Subcutaneous abdominal adipose tissue (tissue), 5 donors: ENCODE results near the gene ABCB9.
A peak's percentile ranks its signal among the peaks of the same experiment; 100 is the strongest.

ENCODE experiments used
- H3K27ac ChIP-seq: one replicate; pipeline ENCODE4 v1.7.0; 2013; ENCODE audit warnings: low read depth, mild to moderate bottlenecking, inconsistent platforms, low read length, moderate library complexity
- H3K27me3 ChIP-seq, 5 donors: one replicate each; pipeline ENCODE4 v1.7.0; 2013; ENCODE audit warnings: low read length in 5 of 5, inconsistent platforms in 1 of 5; ENCODE audit not compliant: control insufficient read depth in 5 of 5, insufficient read depth in 4 of 5
- H3K36me3 ChIP-seq, 5 donors: one replicate each; pipeline ENCODE4 v1.7.0; 2013; ENCODE audit warnings: low read length in 5 of 5; ENCODE audit not compliant: control insufficient read depth in 5 of 5, insufficient read depth in 5 of 5
- H3K4me1 ChIP-seq, 5 donors: one replicate each; pipeline ENCODE4 v1.7.0; 2013; ENCODE audit warnings: low read length in 5 of 5, mild to moderate bottlenecking in 3 of 5, moderate library complexity in 1 of 5; ENCODE audit not compliant: control insufficient read depth in 5 of 5, insufficient read depth in 5 of 5
- H3K4me3 ChIP-seq, 5 donors: one replicate each; pipeline ENCODE4 v1.7.0; 2013; ENCODE audit warnings: low read length in 5 of 5, low read depth in 1 of 5
- H3K9ac ChIP-seq, 5 donors: one replicate each; pipeline ENCODE4 v1.7.0; 2013; ENCODE audit warnings: low read length in 5 of 5, mild to moderate bottlenecking in 4 of 5, moderate library complexity in 3 of 5
- H3K9me3 ChIP-seq, 5 donors: one replicate each; pipeline ENCODE4 v1.7.0; 2013; ENCODE audit warnings: low read length in 5 of 5; ENCODE audit not compliant: control insufficient read depth in 5 of 5
- donor health status: healthy.
- donor health status: healthy.
- donor health status: healthy.
- donor health status: healthy.
- donor health status: healthy.

ABCB9 gene

GRCh38 chr12:122964439-122965257 is 1.6 kb downstream of the ABCB9 start:
- Histone ChIP-seq H3K9ac (peak overlapping the region in 1 of 5 donors; percentile 43), H3K36me3 (peaks cover 0 to 6% (median 4%) of the 10 kb centered on the region in 5 donors), H3K9me3 (no peaks in the 10 kb centered on the region), H3K4me3 (peak overlapping the region in 3 of 5 donors; percentile 11 to 80 (median 68)), H3K4me1 (peaks cover 0 to 38% (median 34%) of the 10 kb centered on the region in 5 donors), H3K27ac (no peak overlapping the region), H3K27me3 (no peaks in the 10 kb centered on the region)

- Histone ChIP-seq H3K36me3 (peaks cover 0 to 9% (median 5%) of the 10 kb centered on the region in 5 donors), H3K9ac (peak overlapping the region in 1 of 5 donors; percentile 18), H3K27ac (no peak overlapping the region), H3K27me3 (no peaks in the 10 kb centered on the region), H3K4me3 (peak overlapping the region in 2 of 5 donors; percentile 11 to 28), H3K9me3 (no peaks in the 10 kb centered on the region), H3K4me1 (peaks cover 0 to 38% (median 34%) of the 10 kb centered on the region in 5 donors)
Measured at GRCh38 chr12:122963941-122964265, 2.4 kb downstream of the ABCB9 start.

- no peak overlapping the region for H3K27ac ChIP-seq
- no peaks in the 10 kb centered on the region for H3K27me3 ChIP-seq
- H3K9ac ChIP-seq = no peak overlapping the region
- H3K36me3 ChIP-seq = peaks cover 0 to 9% (median 5%) of the 10 kb centered on the region in 5 donors
- H3K4me1 ChIP-seq = peaks cover 2 to 48% (median 40%) of the 10 kb centered on the region in 5 donors
- H3K9me3 ChIP-seq = no peaks in the 10 kb centered on the region
- no peak overlapping the region for H3K4me3 ChIP-seq
Measured at GRCh38 chr12:122961531-122962329, 4.5 kb downstream of the ABCB9 start.

GRCh38 chr12:122960193-122960569 is 6.1 kb downstream of the ABCB9 start:
- Histone ChIP-seq H3K27ac (no peak overlapping the region), H3K9me3 (no peaks in the 10 kb centered on the region), H3K9ac (no peak overlapping the region), H3K4me3 (no peak overlapping the region), H3K27me3 (no peaks in the 10 kb centered on the region), H3K4me1 (peaks cover 2 to 37% (median 28%) of the 10 kb centered on the region in 5 donors), H3K36me3 (peaks cover 0 to 9% (median 5%) of the 10 kb centered on the region in 5 donors)

DNA sequence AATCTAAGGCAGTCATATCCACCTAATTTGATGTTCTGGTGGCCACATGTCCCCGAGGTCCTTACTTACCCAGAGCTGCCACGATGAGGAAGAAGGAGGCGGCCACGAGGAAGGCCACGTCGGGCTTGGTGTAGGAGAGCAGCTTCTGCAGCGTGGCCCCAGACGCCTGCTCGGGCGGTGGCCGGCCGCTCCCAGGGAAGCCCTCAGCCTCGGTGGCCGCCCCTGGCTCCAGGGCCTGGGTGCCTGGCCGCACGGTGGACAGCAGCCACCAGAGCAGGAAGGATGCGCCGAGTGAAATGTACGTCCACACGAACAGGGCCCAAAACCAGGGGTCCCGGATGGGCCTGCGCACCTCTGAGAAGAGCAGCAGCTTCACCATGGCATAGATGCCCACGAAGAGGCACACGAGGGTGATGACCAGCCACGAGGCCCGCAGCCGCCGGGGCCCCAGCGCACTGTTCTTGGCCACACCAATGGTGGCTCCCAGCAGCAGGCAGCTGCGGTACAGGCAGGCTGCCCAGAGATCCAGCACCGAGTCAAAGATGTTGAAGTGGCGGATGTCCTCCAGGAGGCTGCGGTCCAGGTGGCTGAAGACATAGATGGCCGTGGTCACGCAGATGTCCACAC is 6.6 kb downstream of the ABCB9 start:
- no peak overlapping the region for H3K9ac ChIP-seq
- H3K9me3 ChIP-seq = no peaks in the 10 kb centered on the region
- no peaks in the 10 kb centered on the region for H3K27me3 ChIP-seq
- peaks cover 2 to 32% (median 25%) of the 10 kb centered on the region in 5 donors for H3K4me1 ChIP-seq
- no peak overlapping the region for H3K4me3 ChIP-seq
- peaks cover 0 to 9% (median 5%) of the 10 kb centered on the region in 5 donors for H3K36me3 ChIP-seq
- H3K27ac ChIP-seq = no peak overlapping the region

GRCh38 chr12:122958198-122958888 is 7.9 kb downstream of the ABCB9 start:
- Histone ChIP-seq H3K4me3 (no peak overlapping the region), H3K4me1 (peaks cover 2 to 19% (median 11%) of the 10 kb centered on the region in 5 donors), H3K9me3 (no peaks in the 10 kb centered on the region), H3K36me3 (peaks cover 0 to 9% (median 5%) of the 10 kb centered on the region in 5 donors), H3K27me3 (no peaks in the 10 kb centered on the region), H3K27ac (no peak overlapping the region), H3K9ac (no peak overlapping the region)

- Histone ChIP-seq H3K9me3 (no peaks in the 10 kb centered on the region), H3K27ac (no peak overlapping the region), H3K4me3 (no peak overlapping the region), H3K27me3 (no peaks in the 10 kb centered on the region), H3K9ac (no peak overlapping the region), H3K4me1 (peaks cover 2 to 13% (median 5%) of the 10 kb centered on the region in 5 donors), H3K36me3 (peaks cover 0 to 9% (median 5%) of the 10 kb centered on the region in 5 donors)
Measured at GRCh38 chr12:122956035-122956434, 10.2 kb downstream of the ABCB9 start.

- H3K4me3 ChIP-seq = no peak overlapping the region
- peaks cover 0 to 9% (median 5%) of the 10 kb centered on the region in 5 donors for H3K36me3 ChIP-seq
- no peaks in the 10 kb centered on the region for H3K27me3 ChIP-seq
- no peak overlapping the region for H3K27ac ChIP-seq
- H3K9me3 ChIP-seq = no peaks in the 10 kb centered on the region
- H3K4me1 ChIP-seq = peaks cover 2 to 13% (median 5%) of the 10 kb centered on the region in 5 donors
- H3K9ac ChIP-seq = no peak overlapping the region
Measured at GRCh38 chr12:122955156-122955555, 11.1 kb downstream of the ABCB9 start.

GRCh38 chr12:122951979-122952892 is 14.0 kb downstream of the ABCB9 start:
- Histone ChIP-seq H3K9me3 (no peaks in the 10 kb centered on the region), H3K9ac (no peak overlapping the region), H3K27ac (no peak overlapping the region), H3K4me3 (no peak overlapping the region), H3K36me3 (peaks cover 0 to 3% (median 0%) of the 10 kb centered on the region in 5 donors), H3K4me1 (peaks cover 3 to 13% (median 4%) of the 10 kb centered on the region in 5 donors), H3K27me3 (no peaks in the 10 kb centered on the region)
